ENCODE data around the gene TMEM132E. TPM values are rescaled to one million over a fixed set of nuclear protein-coding genes. Genes with fewer than 3 reads are reported as not detected.

TMEM132E gene
- total RNA-seq, 1 experiment from 2014 or later, result 0.42 TPM

DNA sequence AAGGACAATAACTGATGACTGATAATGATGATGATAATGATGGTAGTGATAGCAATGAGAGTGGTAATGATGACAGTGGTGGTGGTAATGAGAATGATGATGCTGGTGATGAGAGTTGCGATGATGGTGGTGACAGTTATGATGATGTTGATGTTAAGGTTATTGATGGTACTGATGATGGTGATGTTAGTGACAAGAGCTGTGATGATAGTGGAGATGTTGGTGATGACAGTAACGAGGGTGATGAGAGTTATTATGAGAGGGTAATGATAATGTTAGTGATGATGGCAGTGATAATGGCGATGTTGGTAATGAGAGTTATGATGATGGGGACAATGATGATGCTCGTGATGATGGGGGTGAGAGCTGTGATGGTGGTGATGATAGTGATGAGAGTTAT is 13.2 kb upstream of the TMEM132E start:
- Histone ChIP-seq H4K20me1 (ENCODE audit: control insufficient read depth, insufficient read depth, insufficient read length) (no peaks in the 10 kb centered on the region), H2AFZ (ENCODE audit: low read length) (no peak overlapping the region), H3K9ac (ENCODE audit: extremely low read depth, insufficient read length, low read length) (no peak overlapping the region), H3K4me1 (ENCODE audit: insufficient read depth, low read length) (no peaks in the 10 kb centered on the region), H3K18ac (ENCODE audit: insufficient read length, low read depth, low read length) (no peak overlapping the region), H3K23me2 (ENCODE audit: insufficient read length, low read depth, low read length, poor library complexity, severe bottlenecking) (no peaks in the 10 kb centered on the region), H3K79me2 (ENCODE audit: insufficient read depth, low read length) (no peaks in the 10 kb centered on the region), H3K9me3 (ENCODE audit: control insufficient read depth, low read depth, low read length) (no peaks in the 10 kb centered on the region), H3K4ac (ENCODE audit: low read depth, low read length) (no peak overlapping the region), H3K14ac (ENCODE audit: insufficient read depth, low read length) (no peak overlapping the region), H3K79me1 (ENCODE audit: insufficient read depth, low read depth, low read length, poor library complexity, severe bottlenecking) (no peaks in the 10 kb centered on the region), H4K8ac (replicated peaks; ENCODE audit: insufficient read length, low read depth, low read length) (no peak overlapping the region), H2BK5ac (ENCODE audit: insufficient read length, low read length) (no peak overlapping the region), H2AK5ac (ENCODE audit: insufficient read length, low read length) (no peak overlapping the region), H2BK12ac (ENCODE audit: insufficient read length, low read depth, low read length) (no peak overlapping the region), H2BK20ac (ENCODE audit: low read depth, low read length, poor library complexity, severe bottlenecking) (no peak overlapping the region), H2BK15ac (ENCODE audit: low read depth, low read length) (no peak overlapping the region), H4K5ac (ENCODE audit: insufficient read length, low read depth, low read length) (no peak overlapping the region), H3K27me3 (ENCODE audit: insufficient read depth, low read length) (no peaks in the 10 kb centered on the region; the same call in 1 of the 2 replicates), H3K4me2 (ENCODE audit: insufficient read depth, insufficient read length, low read length) (no peak overlapping the region), H3K27ac (ENCODE audit: insufficient read length, low read depth, low read length) (no peak overlapping the region), H4K91ac (ENCODE audit: insufficient read length, low read depth, low read length) (no peak overlapping the region), H2BK120ac (ENCODE audit: low read depth, low read length, poor library complexity, severe bottlenecking) (no peak overlapping the region), H3K23ac (ENCODE audit: insufficient read length, low read depth, low read length) (no peak overlapping the region), H3K56ac (ENCODE audit: insufficient read length, low read depth, low read length) (no peak overlapping the region), H3T11ph (ENCODE audit: low read length) (no peak overlapping the region)
- no peak for TF ChIP-seq CTCF (conservative IDR thresholded peaks at IDR 0.05)
- no peak overlapping the region for H3K4me3 Mint-ChIP-seq
- H3K36me3 Mint-ChIP-seq (ENCODE audit: insufficient read depth in 1 of 3, low read depth in 3 of 3), result no peaks in the 10 kb centered on the region
- WGBS (ENCODE audit: extremely low coverage, insufficient read length, low lambda C conversion rate), result 100% methylated on average over 3 of the region's 4 CpGs
- H3K27ac Mint-ChIP-seq, result no peak overlapping the region
- peaks cover 4 to 7% of the 10 kb centered on the region in 2 experiments; a peak in 3 of 4 replicates for H3K4me1 Mint-ChIP-seq
- no peak for DNase-seq
- no peaks in the 10 kb centered on the region; the same call in none of the 2 replicates for H3K27me3 Mint-ChIP-seq (ENCODE audit: low read depth)
- no peaks in the 10 kb centered on the region for H3K9me3 Mint-ChIP-seq
